NCI-H2107 (cell line): Measurements from ENCODE around the gene COL9A3.

Source experiments
- DNase-seq: peaks from one replicate; lab custom pipeline; 2025; lab: John Stamatoyannopoulos, UW

COL9A3 gene

DNA sequence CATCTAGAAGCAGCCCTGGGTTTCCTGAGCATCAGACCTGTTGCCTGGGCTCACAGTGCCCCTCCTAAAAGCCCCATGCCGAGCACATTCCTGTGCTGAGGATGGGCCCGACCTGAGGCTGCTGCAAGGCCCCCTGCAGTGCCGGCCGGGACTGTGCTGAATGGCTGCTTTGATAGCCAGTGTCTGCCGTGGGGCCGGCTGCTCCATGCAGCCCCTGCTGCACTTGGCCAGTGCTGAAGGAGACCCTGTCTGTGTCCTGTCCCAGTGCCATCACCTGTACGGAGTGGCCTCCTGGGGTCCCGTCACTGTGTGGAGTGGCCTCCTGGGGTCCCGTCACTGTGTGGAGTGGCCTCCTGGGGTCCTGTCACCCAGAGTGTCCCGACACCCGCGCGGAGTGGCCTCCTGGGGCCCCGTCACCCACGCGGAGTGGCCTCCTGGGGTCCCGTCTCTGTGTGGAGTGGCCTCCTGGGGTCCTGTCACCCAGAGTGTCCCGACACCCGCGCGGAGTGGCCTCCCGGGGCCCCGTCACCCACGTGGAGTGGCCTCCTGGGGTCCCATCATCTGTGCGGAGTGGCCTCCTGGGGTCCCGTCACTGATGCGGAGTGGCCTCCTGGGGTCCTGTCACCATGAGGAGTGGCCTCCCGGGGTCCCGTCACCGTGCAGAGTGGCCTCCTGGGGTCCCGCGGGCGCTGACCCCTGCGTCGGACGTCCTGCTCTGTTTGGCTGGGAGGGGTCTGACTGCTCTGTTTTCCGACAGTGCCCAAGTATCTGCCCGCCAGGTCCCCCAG is 7.0 kb downstream of the COL9A3 start:
- DNase-seq: no peak

DNA sequence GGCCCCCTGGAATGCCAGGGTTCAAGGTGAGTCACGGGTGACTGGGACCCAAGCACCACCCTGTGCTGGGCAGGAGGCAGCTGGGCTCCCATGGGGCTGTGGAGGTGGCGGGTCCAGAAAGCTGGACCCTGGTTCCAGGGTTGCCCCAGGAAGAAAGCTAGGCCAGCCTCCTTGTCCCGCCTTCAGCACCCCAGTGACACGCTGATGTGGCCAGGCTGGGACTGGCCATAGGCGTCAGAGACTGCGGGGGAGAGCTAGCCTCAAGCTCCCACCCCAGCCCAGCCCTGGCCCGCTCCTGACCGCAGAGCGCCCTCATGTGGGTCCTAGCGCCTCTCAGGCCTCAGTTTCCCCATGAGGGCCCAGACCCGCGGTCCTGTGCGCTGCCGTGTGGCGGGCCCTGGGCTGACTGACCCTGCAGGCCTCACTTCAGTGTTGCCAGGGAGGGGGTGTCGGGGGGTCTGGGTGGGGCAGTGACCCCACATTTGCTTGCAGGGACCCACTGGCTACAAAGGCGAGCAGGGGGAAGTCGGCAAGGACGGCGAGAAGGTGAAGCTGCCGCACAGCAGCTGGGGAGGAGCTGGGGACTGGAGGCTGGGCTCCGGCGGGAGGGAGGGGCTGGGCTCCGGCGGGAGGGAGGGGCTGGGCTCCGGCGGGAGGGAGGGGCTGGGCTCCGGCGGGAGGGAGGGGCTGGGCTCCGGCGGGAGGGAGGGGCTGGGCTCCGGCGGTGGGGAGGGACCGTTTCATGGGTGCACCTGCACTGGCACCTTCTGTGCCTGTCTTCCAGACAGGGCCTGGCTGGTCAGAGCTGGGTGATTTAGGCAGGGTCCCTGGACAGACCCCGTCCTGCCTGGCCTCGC is 7.9 kb downstream of the COL9A3 start:
- DNase-seq: no peak

DNA sequence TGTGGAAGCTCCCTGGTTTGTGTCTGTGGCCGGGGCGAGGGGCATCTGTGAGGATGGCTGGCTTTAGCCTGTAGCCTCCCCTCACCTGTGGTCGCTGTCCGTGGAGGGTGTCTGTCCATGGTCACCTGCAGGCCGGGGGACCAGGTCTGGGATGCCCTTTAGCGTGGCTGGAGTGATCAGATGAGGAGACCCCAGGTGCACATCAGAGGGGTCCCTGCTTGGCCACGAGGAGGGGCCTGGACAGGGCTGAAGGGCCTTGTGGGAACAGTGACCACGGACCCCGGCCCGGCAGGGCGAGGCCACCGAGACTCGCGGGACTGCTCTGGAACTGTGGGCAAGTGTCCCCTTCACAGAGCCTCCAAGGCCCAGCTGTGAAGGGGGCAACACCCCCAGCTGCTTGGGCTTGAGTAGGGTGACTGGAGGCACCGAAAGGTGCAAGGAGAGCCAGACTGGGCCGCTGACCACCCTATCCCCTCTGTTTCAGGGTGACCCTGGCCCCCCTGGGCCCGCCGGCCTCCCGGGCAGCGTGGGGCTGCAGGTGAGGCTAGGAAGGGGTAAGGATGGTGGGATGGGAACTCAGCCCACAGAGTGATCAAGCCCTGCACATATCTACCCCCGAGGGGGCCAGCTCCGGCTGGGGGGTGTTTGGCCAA is 8.6 kb downstream of the COL9A3 start:
- no peak for DNase-seq

DNA sequence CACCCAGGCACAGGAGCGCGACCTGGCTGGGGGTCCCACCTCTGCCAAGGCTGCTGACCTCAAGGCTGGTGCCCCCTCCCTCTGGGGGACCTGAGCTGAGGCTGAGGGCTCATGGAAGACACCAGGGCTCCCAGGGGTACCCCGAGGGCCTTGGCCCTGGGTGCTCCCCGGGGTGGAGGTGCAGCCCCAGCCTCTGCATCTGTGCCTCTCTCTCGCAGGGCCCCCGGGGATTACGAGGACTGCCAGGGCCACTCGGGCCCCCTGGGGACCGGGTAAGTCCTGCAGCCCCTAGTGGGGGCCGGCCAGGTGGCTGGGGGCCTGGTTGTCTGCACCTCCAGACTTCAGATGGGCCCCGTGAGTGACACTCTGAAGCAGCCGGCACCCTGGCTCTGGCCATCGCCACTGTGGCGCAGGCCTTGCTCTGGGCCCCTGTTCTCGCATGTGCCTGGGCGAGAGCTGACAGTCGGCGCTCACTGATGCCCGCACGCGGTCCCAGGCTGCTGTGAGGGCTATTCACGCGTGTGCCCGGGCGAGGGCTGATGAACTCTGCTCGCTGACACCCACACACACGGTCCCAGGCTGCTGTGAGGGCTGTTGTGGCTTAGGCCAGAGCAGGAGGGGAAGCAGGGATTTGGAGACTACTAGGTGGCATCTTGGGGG is 9.3 kb downstream of the COL9A3 start:
- no peak for DNase-seq

DNA sequence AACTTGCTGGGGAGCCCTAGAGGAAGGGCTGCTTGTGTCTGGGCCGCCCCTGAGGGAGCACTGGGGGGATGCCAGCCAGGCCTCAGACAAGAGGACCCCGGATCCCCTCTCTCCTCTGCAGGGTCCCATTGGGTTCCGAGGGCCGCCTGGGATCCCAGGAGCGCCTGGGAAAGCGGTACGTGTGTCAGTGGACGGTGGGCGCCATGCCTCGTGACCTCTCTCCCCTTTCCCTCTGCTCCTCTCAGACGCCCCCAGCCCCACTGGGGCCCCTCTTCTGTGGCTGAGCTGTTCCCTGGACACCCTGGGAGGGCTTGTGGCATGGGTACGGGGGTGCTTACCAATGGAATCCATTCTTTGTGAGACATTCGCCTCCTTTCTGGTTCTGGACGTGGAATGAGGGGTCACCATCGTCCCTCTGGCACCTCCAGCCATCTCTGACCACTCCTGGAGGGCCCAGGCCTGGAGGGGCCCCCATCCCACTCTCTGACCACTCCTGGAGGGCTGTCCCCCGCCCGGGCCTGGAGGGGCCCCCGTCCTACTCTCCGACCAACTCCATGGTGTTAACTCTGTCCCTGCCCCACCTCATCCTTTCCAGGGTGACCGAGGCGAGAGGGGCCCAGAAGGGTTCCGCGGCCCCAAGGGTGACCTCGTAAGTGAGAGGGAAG is 9.9 kb downstream of the COL9A3 start:
- DNase-seq: no peak

DNA sequence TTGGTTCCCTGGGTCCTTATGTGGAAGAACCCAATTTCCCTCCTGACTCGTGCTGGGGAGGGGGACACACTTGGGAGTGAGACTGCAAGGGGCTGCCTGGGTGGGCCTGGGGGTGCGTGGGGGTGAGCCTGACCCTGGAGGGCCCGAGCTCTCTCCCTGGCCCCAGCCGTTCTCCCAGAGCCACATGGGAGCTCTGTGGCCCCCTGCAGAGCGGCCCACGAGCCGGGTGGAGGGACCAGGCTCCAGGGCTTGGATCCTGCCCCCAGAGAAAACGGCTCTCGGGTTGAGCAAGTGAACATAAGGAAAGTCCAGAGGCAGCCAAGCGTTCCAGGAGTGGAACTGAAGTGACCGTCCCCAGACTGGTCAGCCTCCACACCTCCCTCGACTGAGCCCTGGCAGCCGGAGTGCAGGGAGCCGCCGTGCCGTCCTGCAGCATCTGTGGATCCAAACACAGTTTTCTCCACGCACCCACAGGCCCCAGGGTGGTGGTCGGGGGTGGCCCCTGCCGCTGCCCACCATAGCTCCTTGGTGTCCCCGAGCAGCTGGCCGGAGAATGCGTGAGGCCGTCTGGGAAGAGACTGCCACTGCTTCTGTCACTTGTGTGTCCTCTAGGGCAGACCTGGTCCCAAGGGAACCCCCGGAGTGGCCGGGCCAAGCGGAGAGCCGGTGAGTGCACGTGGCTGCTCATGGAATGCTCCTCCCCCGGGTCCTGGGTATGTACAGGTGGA is 10.6 kb downstream of the COL9A3 start:
- no peak for DNase-seq

DNA sequence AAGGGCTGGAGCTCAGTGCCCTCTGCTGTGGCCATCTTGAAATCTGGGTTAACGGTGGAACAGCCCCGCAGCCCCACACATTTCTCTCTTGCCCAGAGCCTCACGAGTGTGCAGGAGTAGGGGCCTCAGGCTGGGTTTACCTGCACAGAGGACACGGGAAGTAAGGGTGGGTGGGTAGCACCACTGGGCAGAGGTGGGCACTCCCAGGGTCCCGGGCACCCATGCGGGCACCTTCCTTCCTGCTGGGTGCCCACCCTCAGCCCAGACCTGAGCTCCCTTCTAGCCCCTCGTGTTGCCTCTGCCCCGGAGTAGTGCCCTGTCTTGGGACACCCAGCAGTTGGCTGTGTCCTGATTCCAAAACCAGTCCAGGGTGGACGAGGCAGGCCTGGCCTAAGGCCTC is 11.2 kb downstream of the COL9A3 start:
- no peak for DNase-seq

DNA sequence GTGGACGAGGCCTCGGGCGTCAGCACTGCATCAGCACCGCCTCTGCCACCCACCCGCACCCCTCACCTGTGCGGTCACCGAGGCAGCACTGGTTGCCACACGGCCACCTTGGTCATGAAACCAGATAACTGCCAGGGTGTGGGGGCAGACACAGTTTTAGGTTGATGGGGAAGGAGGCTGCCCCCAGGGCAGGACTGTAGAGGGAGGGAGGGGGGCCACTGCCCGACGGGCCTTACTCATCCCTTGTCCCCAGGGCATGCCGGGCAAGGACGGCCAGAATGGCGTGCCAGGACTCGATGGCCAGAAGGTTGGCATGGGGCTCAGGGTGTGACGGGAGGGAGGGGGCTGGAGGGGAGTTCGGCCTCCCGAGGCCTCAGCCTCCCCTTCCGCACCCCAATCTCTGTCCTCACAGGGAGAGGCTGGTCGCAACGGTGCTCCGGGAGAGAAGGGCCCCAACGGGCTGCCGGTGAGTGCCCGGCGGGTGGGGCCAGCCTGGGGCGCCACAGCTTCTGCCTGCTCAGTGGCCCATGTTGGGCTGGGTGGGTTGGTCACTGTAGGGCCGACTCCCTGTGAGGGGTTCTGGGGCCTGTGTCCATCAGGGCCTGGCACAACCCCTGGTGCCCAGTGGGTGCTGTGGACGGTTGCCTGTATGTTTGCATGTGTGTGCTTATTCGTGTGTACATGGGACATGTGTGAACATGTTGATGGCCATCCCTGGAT is 11.8 kb downstream of the COL9A3 start:
- no peak for DNase-seq

DNA sequence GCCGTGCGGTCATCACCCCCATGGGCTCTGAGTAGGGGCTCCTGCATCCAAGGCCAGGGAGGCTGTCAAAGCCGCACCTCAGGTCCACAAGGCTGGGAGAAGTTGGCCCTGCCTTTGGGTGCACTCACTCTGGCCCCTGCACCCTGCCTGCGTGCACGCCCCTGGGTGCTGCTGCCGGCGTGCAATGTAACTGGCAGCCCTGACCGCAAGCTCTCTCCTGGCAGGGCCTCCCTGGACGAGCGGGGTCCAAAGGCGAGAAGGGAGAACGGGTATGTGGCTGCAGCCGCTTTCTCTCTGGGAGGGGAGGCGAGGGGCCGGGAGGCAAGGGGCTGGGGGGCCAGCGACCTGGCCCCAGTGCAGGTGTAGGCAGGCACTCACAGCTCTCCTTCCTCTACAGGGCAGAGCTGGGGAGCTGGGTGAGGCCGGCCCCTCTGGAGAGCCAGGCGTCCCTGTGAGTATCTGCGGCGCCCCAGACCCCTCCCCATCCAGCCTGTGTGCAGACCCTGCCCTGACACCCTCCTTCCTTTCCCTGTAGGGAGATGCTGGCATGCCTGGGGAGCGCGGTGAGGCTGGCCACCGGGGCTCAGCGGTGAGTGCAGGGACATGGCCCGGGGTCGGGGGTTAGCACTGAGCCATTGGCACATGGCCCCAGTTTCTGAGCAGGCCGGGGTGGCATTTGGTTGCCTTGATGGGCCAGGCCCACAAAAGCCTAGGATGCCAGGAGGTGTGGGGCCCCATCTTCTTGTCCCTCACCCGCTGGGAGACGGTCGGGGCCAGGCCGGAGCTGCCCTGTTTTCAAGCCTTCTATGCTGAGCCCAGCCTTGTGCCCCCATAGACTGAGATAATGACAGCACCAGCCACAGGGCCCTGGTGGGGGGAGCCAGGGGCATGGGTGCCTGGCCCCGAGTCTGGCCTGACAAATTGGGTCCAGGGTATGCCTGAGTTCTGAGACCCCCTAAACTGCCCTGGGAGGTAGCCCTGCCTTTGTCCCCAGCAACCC is 12.7 kb downstream of the COL9A3 start:
- no peak for DNase-seq

DNA sequence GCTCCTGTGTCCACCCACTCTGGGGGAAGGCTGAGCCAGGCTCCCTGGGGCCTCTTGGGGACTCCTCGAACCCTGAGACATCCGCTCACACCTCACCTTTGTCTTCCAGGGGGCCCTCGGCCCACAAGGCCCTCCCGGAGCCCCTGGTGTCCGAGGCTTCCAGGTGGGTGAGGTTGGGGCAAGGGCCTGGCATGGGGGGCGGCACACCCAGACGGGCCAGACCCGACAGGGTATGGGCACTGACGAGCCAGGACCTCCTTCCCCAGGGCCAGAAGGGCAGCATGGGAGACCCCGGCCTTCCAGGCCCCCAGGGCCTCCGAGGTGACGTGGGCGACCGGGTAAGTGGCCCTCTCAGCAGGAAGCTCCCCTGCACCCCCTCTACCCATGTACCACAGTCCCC is 13.4 kb downstream of the COL9A3 start:
- no peak for DNase-seq

DNA sequence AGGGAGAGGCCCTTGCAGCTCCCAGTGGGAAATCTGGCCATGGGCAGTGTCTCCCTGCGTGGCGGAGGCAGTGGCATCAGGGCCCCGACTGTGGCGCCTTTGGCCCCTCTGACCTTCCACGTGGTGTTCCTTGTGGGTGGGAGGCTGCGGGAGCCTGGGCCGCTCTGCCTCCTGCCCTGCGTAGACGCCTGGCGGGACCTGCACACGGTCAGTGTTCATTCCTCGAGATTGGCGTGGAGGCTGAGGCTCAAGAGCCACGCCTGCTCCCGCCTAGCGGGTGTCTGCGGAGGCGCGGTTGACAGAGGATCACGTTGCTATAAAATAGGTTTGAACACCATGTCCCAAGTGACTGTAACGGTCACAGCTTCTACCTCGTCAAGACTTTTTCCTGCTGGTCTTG is 14.0 kb downstream of the COL9A3 start:
- DNase-seq: no peak

DNA sequence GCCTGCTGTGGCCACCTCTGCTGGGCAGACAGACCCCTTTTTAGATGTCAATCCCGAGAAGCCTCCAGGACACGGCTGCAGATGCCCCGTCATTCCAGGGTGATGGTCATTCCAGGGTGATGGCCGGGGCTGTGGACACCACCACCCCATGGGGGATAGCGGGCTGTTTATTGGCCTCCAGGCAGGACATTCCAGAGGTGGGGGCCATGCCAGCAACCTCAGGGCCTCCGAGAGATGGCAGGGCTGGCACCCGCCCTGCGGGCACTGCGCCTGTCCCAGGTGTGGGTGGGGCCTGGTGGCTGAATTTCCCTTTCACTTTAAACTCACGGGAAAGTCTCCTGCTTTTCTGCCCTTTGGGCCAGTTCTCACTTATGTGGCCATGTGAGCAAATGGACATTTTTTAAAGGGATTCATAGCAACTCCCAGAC is 14.5 kb downstream of the COL9A3 start:
- DNase-seq: no peak

DNA sequence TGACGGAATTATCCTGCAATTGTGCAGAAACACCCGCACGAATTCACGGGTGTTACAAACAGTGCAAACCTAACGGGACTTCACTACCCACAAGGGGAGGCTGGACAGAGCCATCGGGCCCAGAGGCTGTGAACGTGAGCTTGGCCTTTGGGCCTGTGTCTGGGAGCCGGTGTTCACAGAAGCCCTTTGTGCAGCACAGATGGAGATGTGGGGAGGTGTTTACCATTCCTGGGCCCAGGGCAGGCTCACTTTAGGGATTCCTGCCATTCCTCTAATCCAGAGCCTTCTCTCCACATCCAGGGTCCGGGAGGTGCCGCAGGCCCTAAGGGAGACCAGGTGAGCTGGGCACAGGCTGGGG is 15.0 kb downstream of the COL9A3 start:
- no peak for DNase-seq

DNA sequence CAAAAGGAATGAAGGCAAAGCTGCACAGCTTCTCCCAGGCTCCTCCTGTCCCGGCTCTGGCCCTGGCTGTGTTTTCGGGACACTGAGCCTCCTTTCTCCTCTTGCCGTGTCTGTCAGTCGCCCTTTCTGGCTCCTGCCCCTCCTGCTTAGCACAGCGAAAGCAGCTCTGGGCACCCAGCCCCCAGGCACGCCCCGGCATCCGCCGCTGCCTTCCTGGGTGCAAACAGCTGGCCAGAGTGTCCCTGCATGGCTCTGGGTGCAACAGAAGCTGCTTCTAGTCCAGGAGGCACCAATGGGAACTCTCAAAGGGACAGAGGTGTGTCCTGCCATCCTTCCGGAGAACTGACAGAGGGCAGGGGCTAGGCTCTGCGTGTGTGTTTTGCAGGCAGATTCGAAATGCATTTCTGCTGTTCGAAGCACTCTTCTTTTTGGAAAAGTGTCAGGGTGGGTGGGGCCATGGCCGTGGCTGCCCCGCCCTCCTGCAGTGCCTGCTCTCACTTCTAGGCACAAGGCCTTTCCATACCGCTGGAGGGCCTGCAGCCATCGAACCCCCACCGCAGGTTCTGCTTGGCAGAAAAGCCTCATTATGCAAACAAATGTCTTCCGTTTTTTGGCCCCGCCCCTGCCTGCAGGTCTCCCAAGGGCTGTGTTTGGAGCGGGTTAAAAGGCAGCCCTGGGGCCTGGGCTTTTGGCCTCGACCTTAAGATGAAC is 15.5 kb downstream of the COL9A3 start:
- no peak for DNase-seq

DNA sequence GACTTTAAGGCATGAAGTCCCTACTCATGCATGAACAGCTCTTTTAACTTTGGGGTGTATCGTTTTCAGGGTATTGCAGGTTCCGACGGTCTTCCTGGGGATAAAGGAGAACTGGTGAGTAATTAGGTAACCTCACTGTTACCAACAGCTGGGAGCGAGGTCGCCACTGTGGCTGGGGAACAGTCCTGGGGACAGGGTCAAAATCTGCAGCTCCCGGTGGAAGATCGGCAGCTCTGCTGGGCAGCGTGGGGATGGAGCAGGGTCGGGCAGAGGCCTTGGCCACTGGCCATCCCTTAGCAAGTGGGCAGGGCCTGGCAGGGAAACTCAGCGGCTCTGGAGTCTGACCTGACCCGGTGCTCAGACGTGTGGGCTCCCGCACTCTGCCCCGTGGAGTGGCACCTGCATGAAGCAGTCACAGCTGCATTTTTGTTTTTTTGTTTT is 16.1 kb downstream of the COL9A3 start:
- no peak for DNase-seq

DNA sequence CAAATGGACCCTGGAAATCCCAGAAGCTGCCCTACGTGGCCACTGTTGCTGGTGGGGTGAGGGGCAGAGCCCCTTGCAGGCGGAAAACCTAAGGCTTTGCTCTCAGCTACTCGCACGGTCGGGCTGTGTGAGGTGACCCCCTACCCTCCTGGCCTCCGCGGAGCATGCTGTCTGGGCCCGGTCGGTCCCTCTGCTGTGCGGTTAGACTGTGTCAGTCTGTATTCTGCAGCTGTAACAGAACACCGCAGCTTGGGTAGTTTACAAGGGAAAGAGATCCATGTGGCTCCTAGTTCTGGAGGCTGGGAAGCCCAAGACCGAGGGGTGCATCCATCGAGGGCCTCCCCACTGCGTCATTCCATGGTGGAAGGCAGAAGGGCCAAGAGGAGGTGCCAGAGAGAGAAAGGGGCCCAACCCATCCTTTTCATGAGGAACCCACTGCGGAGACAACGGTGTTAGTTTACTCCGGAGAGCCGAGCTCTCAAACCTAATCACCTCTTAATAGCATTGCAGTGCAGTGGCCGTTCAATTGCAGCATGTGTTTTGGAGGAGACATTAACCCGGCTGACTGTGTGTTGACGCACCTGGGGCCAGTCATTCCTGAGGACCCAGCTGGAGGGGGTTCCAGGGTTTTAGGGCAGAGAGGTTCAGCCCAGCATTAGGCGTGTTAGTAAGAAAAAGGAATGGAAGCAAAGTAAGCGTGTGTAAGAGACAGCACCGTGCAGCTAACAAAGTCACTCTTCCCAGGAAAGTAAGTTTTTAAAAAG is 18.3 kb downstream of the COL9A3 start:
- DNase-seq: no peak

DNA sequence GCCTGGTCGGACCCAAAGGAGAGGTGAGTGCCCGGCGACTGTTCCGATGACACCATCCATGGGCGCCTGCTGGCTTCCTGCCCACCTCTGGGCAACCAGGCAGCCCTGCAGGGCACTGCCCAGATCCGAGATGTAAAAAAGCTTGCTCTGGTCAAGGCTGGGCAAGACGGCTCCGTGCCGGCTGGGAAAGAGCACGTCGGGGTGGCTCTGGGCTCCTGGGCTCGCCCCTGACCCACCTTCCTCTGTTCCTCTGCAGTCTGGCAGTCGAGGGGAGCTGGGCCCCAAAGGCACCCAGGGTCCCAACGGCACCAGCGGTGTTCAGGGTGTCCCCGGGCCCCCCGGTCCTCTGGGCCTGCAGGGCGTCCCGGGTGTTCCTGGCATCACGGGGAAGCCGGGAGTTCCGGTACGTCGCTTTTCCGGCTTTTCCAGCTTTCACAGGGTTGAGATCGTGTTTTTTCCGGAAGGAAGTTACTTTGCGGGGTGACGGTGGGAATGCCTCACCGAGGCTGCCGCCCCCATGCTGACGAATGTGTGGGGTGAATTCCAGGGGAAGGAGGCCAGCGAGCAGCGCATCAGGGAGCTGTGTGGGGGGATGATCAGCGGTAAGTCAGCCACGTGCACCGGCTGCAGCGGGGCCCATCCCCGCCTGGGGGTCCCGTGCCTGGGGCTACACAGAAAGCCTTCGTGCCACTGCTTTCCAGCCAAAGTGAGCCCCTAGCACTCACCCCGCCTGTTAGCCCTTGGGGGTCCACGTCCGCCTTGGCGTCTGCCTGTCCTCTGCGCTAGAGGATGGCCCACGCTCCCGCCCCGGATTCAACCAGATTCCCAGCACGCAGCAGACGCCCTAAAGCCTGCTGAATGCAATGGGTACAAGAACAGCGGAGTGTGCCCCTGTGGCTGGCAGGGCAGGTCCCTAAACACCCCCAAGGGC is 19.3 kb downstream of the COL9A3 start:
- no peak for DNase-seq
